SK-N-SH (cell line): ENCODE results near the gene PDK2. TPM values are rescaled to one million over a fixed set of nuclear protein-coding genes. Genes with fewer than 3 reads are reported as not detected.
A peak's percentile ranks its signal among the peaks of the same experiment; 100 is the strongest.

Source experiments
- CTCF ChIA-PET: fragments of 300-600, 350-600 bp; formaldehyde crosslinking; extraction: SDS; loops from one replicate; lab custom pipeline; 2021; lab: Yijun Ruan, JAX
- POLR2A ChIA-PET: fragments of 350-600 bp; sonication (Branson Sonifier 250); formaldehyde crosslinking; extraction: SDS; loops from one replicate; lab custom pipeline; 2020; ENCODE audit warnings: antibody characterized with exemption, inconsistent platforms; lab: Yijun Ruan, JAX
- DNase-seq: peaks from one replicate; pipeline ENCODE4 v3.0.0; 2012
- H2AFZ ChIP-seq: fragments of 200-600 bp; sonication (generic); 2 replicates; pipeline ENCODE4 v1.8.1; 2016; ENCODE audit warnings: antibody characterized with exemption, mild to moderate bottlenecking, low read depth
- H3F3A ChIP-seq: fragments of 200-600 bp; sonication (generic); replicated peaks from 2 replicates; pipeline ENCODE3; 2016; ENCODE audit warnings: antibody characterized with exemption, mild to moderate bottlenecking; ENCODE audit not compliant: insufficient read depth
- H3K27ac ChIP-seq, 2 experiments: fragments of 200-500 bp in 1 of 2; fragments of 200-600 bp in 1 of 2; sonication (Bioruptor generic) in 1 of 2; sonication (generic), shearing (Covaris generic) in 1 of 2; 2 replicates each; pipeline versions ENCODE4 v1.5.1 to v1.6.1; 2014 to 2016; ENCODE audit warnings: low read depth in 2 of 2, inconsistent platforms in 1 of 2, low read length in 1 of 2, mild to moderate bottlenecking in 1 of 2, mixed read lengths in 1 of 2
- H3K27me3 ChIP-seq: fragments of 200-600 bp; sonication (generic), shearing (Covaris generic); 2 replicates; pipeline ENCODE4 v1.6.1; 2016; ENCODE audit warnings: mixed run types; ENCODE audit not compliant: insufficient read depth
- H3K36me3 ChIP-seq, 2 experiments: fragments of 200-500 bp in 1 of 2; fragments of 200-600 bp in 1 of 2; sonication (Bioruptor generic) in 1 of 2; sonication (generic) in 1 of 2; replicated peaks in 1 of 2; 2 replicates each; pipeline versions ENCODE3 to v1.5.1; 2014 to 2016; ENCODE audit warnings: low read length in 1 of 2, mild to moderate bottlenecking in 1 of 2; ENCODE audit not compliant: insufficient read depth in 2 of 2, control insufficient read depth in 1 of 2
- H3K4me1 ChIP-seq, 2 experiments: fragments of 200-500 bp in 1 of 2; fragments of 200-600 bp in 1 of 2; sonication (Bioruptor generic) in 1 of 2; sonication (generic), shearing (Covaris generic) in 1 of 2; 2 replicates each; pipeline versions ENCODE4 v1.5.1 to v1.6.1; 2014 to 2016; ENCODE audit warnings: low read depth in 1 of 2, low read length in 1 of 2, mixed run types in 1 of 2; ENCODE audit not compliant: insufficient read depth in 2 of 2, control insufficient read depth in 1 of 2
- H3K4me2 ChIP-seq: fragments of 200-600 bp; sonication (generic), shearing (Covaris generic); 2 replicates; pipeline ENCODE4 v1.6.1; 2017; ENCODE audit warnings: mixed run types
- H3K4me3 ChIP-seq, 2 experiments: fragments of 200-500 bp in 1 of 2; fragments of 200-600 bp in 1 of 2; sonication (Bioruptor generic) in 1 of 2; sonication (generic), shearing (Covaris generic) in 1 of 2; 2 replicates each; pipeline versions ENCODE4 v1.5.1 to v1.8.1; 2014 to 2016; ENCODE audit warnings: low read depth in 2 of 2, inconsistent platforms in 1 of 2, low read length in 1 of 2, mild to moderate bottlenecking in 1 of 2, mixed read lengths in 1 of 2, moderate library complexity in 1 of 2
- H3K79me2 ChIP-seq: fragments of 200-600 bp; sonication (generic); 2 replicates; pipeline ENCODE4 v1.8.1; 2017; ENCODE audit warnings: mild to moderate bottlenecking; ENCODE audit not compliant: insufficient read depth
- H3K9ac ChIP-seq: fragments of 200-600 bp; sonication (generic); 2 replicates; pipeline ENCODE4 v1.6.1; 2017; ENCODE audit warnings: mixed run types
- H3K9me2 ChIP-seq: fragments of 200-600 bp; sonication (generic); 2 replicates; pipeline ENCODE4 v1.6.1; 2017; ENCODE audit warnings: mixed run types
- H3K9me3 ChIP-seq: fragments of 200-600 bp; sonication (generic); 2 replicates; pipeline ENCODE4 v1.6.1; 2017; ENCODE audit warnings: mixed run types, mild to moderate bottlenecking, moderate library complexity
- H4K20me1 ChIP-seq: fragments of 200-600 bp; sonication (generic); 2 replicates; pipeline ENCODE4 v1.6.1; 2017; ENCODE audit warnings: mild to moderate bottlenecking, mixed run types; ENCODE audit not compliant: insufficient read depth
- CTCF ChIP-seq: fragments of 200-600 bp; sonication (generic); IDR thresholded peaks from 2 replicates; pipeline ENCODE4 v1.6.1; 2017; ENCODE audit warnings: antibody characterized with exemption, mild to moderate bottlenecking, moderate library complexity
- EP300 ChIP-seq, 2 experiments: IDR thresholded peaks; 2 replicates each; pipeline versions ENCODE4 v1.4.0 to v1.6.1; 2012; ENCODE audit warnings: borderline replicate concordance in 1 of 2, low read depth in 1 of 2, low read length in 1 of 2
- EZH2phosphoT487 ChIP-seq: fragments of 200-600 bp; sonication (generic); IDR thresholded peaks from 2 replicates; pipeline ENCODE4 v1.6.1; 2017; ENCODE audit warnings: low read depth, mixed run types, mild to moderate bottlenecking, antibody characterized with exemption, moderate library complexity, borderline replicate concordance
- FOSL2 ChIP-seq: IDR thresholded peaks from 2 replicates; pipeline ENCODE4 v1.4.0; 2012; ENCODE audit warnings: low read depth, mild to moderate bottlenecking, moderate library complexity, borderline replicate concordance
- FOXJ3 ChIP-seq: sonication (generic); formaldehyde crosslinking; IDR thresholded peaks from 2 replicates; pipeline ENCODE4 v1.5.1; 2020; ENCODE audit warnings: mild to moderate bottlenecking, missing genetic modification reagents
- FOXM1 ChIP-seq: IDR thresholded peaks from 2 replicates; pipeline ENCODE4 v1.4.0; 2012; ENCODE audit warnings: low read depth, mild to moderate bottlenecking
- GATA2 ChIP-seq: sonication (generic); formaldehyde crosslinking; IDR thresholded peaks from 2 replicates; pipeline ENCODE4 v1.5.0; 2020; ENCODE audit warnings: mild to moderate bottlenecking, missing genetic modification reagents
- IRF3 ChIP-seq: fragments of 150-350 bp; IDR thresholded peaks from 2 replicates; pipeline ENCODE4 v1.6.1; 2016; ENCODE audit warnings: mild to moderate bottlenecking, low read depth, low read length
- NFIC ChIP-seq: IDR thresholded peaks from 2 replicates; pipeline ENCODE4 v1.4.0; 2012; ENCODE audit warnings: borderline replicate concordance
- NRF1 ChIP-seq: IDR thresholded peaks from 2 replicates; pipeline ENCODE4 v1.6.1; 2012; ENCODE audit warnings: low read depth, mild to moderate bottlenecking, low read length
- PBX3 ChIP-seq: IDR thresholded peaks from 2 replicates; pipeline ENCODE4; 2012
- POLR2AphosphoS5 ChIP-seq: IDR thresholded peaks from 2 replicates; pipeline ENCODE4 v1.6.1; 2012; ENCODE audit warnings: low read depth, low read length
- RAD21 ChIP-seq: IDR thresholded peaks from 2 replicates; pipeline ENCODE4 v1.6.1; 2012; ENCODE audit warnings: mild to moderate bottlenecking, low read length
- RCOR1 ChIP-seq: fragments of 150-350 bp; IDR thresholded peaks from 2 replicates; pipeline ENCODE4 v1.6.1; 2017; ENCODE audit warnings: antibody characterized with exemption, low read length
- RFX5 ChIP-seq: IDR thresholded peaks from 2 replicates; pipeline ENCODE4 v1.6.1; 2012; ENCODE audit warnings: mild to moderate bottlenecking, improper control_type of control experiment, low read length
- RXRA ChIP-seq: IDR thresholded peaks from 2 replicates; pipeline ENCODE4 v1.4.0; 2012; ENCODE audit warnings: low read depth, mild to moderate bottlenecking, borderline replicate concordance
- SIN3A ChIP-seq: IDR thresholded peaks from 2 replicates; pipeline ENCODE4 v1.6.1; 2012; ENCODE audit warnings: low read depth, mild to moderate bottlenecking, low read length, moderate library complexity, borderline replicate concordance
- SMC3 ChIP-seq: IDR thresholded peaks from 2 replicates; pipeline ENCODE4 v1.6.1; 2012; ENCODE audit warnings: low read depth, low read length, improper control_type of control experiment
- TCF12 ChIP-seq: IDR thresholded peaks from 2 replicates; pipeline ENCODE4 v1.4.0; 2012
- YY1 ChIP-seq: IDR thresholded peaks from 2 replicates; pipeline ENCODE4 v1.4.0; 2012; ENCODE audit warnings: low read depth, mild to moderate bottlenecking
- WGBS: methylation state at CpG from one replicate; pipeline ENCODE4 v1.1.6; 2017; ENCODE audit warnings: low lambda C conversion rate; 5-methylcytosine and 5-hydroxymethylcytosine counted together
- polyA plus RNA-seq, 3 experiments: library from polyadenylated mRNA; depleted of rRNA; stranded (reverse); fragments of >200 nt; gene quantifications; 2 replicates each; pipeline ENCODE4 v1.2.3, GENCODE V29; 2012
- TF ChIP-seq, protein P1 (sequence below): IDR thresholded peaks from 2 replicates; pipeline ENCODE4 v1.4.0; 2012; ENCODE audit warnings: low read depth
- TF ChIP-seq, protein P2 (sequence below): IDR thresholded peaks from 2 replicates; pipeline ENCODE4 v1.6.1; 2012; ENCODE audit warnings: mild to moderate bottlenecking, low read depth, low read length, moderate library complexity
- TF ChIP-seq, protein P3 (sequence below): IDR thresholded peaks from 2 replicates; pipeline ENCODE4 v1.4.0; 2012; ENCODE audit warnings: low read depth, borderline replicate concordance

Gene PDK2
- polyA plus RNA-seq, 1 of the 3 experiments (the other 2 are of a cell fraction) = 124 TPM

DNA sequence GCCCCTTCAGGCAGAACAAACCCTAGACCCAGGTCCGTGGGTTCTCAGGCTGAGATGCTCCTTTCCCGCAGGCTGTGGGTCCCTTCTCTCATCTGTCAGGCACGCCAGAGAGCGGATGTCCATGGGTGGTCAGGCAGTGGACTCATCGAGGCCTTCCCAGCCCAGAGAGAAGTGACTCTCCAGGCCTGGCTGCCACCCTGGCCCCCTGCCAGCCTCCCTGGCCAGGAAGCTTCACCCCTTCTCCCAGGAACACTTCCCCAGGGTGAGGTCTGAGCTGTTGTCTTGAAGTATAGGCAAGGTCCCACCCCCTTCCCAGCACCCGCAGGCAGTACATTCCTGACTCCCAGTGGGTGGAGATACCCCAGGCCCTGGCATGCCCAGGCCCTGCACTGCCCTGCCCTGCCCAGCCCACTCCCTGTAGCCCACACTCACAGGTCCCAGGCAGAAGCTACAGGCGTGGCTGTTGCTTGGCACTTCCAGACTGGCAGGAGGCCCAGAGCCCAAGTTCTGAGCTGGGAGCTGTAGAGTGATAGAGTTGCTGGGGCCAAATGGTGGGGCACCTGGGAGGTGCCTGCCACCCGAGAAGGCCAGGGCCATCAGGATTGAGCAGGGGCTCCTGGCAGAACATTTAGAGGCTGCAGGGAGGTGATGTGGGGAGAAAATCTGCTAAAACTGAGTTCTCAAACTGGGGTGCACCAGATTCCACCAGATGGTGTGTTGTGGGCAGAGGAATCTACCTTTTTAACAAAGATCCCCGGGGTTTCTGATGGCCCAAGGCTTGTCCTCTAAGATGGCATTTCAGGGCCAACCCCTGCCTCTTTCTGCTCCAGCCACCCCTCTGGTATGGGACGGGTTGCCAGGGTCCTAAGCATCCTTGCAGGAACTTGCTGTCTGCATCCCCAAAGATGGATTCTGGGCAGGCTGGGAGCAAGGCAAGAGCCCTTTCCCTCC is 32.6 kb upstream of the PDK2 start:
- peaks cover 95% of the 10 kb centered on the region for H3K79me2 ChIP-seq
- no peak for TF ChIP-seq CTCF
- TF ChIP-seq EZH2phosphoT487 = no peak
- peak; percentile 66; the same call in 1 of the 2 replicates for TF ChIP-seq SIN3A
- TF ChIP-seq RAD21 = no peak
- TF ChIP-seq SMC3 = no peak
- TF ChIP-seq RFX5 = no peak
- no peak; the same call in 1 of the 2 replicates for TF ChIP-seq FOXM1
- TF ChIP-seq NRF1 = no peak
- TF ChIP-seq FOXJ3 = no peak
- peak; percentile 99 for TF ChIP-seq NFIC
- TF ChIP-seq GATA2 = no peak
- peak; percentile 61; the same call in 1 of the 2 replicates for TF ChIP-seq POLR2AphosphoS5
- TF ChIP-seq RXRA = peak; percentile 71; the same call in 1 of the 2 replicates
- TF ChIP-seq, protein P1, sequence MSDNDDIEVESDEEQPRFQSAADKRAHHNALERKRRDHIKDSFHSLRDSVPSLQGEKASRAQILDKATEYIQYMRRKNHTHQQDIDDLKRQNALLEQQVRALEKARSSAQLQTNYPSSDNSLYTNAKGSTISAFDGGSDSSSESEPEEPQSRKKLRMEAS = peak; percentile 89
- TF ChIP-seq YY1 = 0 out of 2 replicates have a peak, but pooled peaks have one; percentile 36
- peak in 1 of 2 experiments; percentile 81; a peak in 2 of 4 replicates for TF ChIP-seq EP300 (IDR thresholded peaks at IDR 0.05; ENCODE audit: borderline replicate concordance in 1 of 2, low read depth in 1 of 2, low read length in 1 of 2)
- TF ChIP-seq FOSL2 = peak; percentile 75
- TF ChIP-seq, protein P2, sequence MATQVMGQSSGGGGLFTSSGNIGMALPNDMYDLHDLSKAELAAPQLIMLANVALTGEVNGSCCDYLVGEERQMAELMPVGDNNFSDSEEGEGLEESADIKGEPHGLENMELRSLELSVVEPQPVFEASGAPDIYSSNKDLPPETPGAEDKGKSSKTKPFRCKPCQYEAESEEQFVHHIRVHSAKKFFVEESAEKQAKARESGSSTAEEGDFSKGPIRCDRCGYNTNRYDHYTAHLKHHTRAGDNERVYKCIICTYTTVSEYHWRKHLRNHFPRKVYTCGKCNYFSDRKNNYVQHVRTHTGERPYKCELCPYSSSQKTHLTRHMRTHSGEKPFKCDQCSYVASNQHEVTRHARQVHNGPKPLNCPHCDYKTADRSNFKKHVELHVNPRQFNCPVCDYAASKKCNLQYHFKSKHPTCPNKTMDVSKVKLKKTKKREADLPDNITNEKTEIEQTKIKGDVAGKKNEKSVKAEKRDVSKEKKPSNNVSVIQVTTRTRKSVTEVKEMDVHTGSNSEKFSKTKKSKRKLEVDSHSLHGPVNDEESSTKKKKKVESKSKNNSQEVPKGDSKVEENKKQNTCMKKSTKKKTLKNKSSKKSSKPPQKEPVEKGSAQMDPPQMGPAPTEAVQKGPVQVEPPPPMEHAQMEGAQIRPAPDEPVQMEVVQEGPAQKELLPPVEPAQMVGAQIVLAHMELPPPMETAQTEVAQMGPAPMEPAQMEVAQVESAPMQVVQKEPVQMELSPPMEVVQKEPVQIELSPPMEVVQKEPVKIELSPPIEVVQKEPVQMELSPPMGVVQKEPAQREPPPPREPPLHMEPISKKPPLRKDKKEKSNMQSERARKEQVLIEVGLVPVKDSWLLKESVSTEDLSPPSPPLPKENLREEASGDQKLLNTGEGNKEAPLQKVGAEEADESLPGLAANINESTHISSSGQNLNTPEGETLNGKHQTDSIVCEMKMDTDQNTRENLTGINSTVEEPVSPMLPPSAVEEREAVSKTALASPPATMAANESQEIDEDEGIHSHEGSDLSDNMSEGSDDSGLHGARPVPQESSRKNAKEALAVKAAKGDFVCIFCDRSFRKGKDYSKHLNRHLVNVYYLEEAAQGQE = no peak; the same call in 1 of the 2 replicates
- TF ChIP-seq, protein P3, sequence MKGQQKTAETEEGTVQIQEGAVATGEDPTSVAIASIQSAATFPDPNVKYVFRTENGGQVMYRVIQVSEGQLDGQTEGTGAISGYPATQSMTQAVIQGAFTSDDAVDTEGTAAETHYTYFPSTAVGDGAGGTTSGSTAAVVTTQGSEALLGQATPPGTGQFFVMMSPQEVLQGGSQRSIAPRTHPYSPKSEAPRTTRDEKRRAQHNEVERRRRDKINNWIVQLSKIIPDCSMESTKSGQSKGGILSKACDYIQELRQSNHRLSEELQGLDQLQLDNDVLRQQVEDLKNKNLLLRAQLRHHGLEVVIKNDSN = no peak
- peak; percentile 57; the same call in 1 of the 2 replicates for TF ChIP-seq PBX3
- peak; percentile 87 for TF ChIP-seq TCF12
- TF ChIP-seq RCOR1 = no peak
- TF ChIP-seq IRF3 = no peak

More for the DNA sequence above, 32.6 kb upstream of the PDK2 start:
- Histone ChIP-seq H2AFZ (no peak overlapping the region), H4K20me1 (0 out of 2 replicates have a peak, but pooled peaks cover 2% of the 10 kb centered on the region), H3K27ac (peak overlapping the region; percentile 77 to 100), H3K9ac (peak overlapping the region; percentile 98), H3K36me3 (peaks cover 9 to 49% of the 10 kb centered on the region in 2 experiments), H3K9me3 (no peaks in the 10 kb centered on the region), H3K4me1 (peaks cover 55 to 74% of the 10 kb centered on the region in 2 experiments), H3F3A (peaks cover 88% of the 10 kb centered on the region), H3K27me3 (no peaks in the 10 kb centered on the region), H3K9me2 (no peaks in the 10 kb centered on the region), H3K4me3 (peak overlapping the region; percentile 1 to 91; a peak in 3 of 4 replicates), H3K4me2 (peak overlapping the region; percentile 96)
- CTCF ChIA-PET = interaction anchor here (0.7 to 9.0 kb wide), 10 partner anchors 9 to 506 kb away, joined by 3 to 61 read pairs (median 4); partner anchors contain the start of genes COL1A1 and DLX3
- DNase-seq = peak; percentile 56
- WGBS = 28% methylated on average over 8 of the region's 10 CpGs
- POLR2A ChIA-PET = no interaction called here
